GM18867 (cell line): ENCODE data around the gene SMDT1.

Source experiments
- ATAC-seq: cut with Tn5 transposase; IDR thresholded peaks from one replicate; pipeline ENCODE4 v1.9.1; 2021; ENCODE audit warnings: mild to moderate bottlenecking, moderate library complexity; ENCODE audit not compliant: unreplicated experiment

Gene SMDT1, protein sequence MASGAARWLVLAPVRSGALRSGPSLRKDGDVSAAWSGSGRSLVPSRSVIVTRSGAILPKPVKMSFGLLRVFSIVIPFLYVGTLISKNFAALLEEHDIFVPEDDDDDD

DNA sequence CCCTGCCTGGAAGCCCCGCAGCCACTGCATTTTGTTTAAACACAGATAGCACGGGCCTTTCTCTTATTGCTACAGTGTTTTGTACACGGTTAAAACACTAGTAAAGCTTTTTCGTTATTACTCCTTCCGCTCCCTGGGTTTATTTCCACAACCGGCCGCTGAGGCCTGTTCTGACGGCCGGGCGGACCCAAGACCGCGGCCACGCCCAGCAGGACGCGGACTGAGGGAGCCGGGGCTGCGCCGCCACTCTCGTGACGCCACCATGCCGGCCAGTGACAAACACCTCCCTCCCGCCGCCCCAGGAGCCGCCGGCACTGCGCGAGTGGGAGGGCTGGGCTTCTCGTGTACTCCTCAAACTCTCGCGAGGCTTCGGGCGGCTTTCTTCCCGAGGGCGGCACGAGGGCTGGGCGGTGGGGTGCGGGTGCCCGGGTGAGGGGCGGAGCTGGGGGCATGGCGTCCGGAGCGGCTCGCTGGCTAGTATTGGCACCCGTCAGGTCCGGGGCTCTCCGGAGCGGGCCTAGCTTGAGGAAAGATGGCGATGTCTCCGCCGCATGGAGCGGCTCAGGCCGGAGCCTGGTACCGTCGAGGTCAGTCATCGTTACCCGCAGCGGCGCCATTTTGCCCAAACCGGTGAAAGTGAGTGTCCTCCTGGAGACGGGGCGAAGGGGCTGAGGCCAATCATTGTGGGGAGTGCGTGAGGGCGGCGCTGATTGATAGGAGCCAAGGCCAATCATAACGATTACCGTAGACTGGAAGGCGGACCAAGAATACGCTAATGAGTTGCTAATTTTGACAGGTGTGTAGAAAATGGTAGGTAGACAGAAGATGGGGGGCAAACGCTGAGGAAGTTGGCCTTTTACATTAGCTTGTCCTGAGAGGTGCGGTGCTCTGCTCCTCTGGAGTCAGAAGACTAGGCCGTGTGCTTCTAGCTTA lies at the start of gene SMDT1:
Gene SMDT1 (plus strand): TSS at position 382 of the 933 bp plus-strand sequence. CDS start 69 bp downstream, at position 451.
- peak; percentile 79 for ATAC-seq

DNA sequence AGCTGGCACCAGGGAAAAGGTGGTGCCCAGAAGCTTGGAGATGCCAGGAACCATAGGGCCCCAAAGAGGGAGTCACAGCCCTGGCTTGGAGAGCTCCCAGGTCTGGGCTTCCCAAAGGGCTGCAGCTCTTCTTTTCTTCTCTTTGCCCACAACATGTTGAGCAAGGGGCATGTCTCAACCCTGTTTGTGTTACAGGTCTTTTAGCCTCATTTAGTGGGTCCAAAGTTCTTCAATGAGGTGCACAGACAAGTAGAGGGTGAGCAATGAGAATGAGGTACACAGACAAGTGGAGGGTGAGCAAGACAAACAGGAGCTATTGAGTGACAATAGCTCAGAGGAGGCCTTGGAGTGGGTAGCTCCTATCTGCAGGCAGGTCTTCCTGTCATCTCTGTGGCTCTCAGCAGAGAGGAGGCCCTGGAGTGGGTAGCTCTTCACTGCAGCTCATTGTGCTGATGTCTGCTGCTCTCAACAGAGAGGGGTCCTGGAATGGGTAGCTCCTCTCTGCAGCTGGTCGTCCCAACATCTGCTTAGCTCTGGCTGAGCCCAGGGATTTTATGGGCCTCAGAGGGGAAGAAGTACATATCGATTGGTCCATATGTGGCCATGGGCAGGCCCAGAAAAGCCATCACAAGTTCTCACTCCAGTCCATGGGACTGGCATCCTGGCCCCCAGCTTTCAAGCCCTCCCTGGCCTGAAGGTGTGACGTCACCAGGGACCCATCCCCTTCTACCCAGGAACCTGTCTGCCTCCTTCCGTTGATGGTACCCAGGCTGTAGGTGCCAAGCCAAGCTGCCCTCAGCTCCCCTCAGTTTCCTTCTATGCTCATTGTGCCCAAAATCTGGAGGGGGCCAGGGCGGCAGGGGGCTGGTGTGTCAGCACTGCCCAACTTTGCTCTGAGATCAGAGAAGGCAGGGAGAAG lies 46.0 kb upstream of the SMDT1 start:
- ATAC-seq = no peak

DNA sequence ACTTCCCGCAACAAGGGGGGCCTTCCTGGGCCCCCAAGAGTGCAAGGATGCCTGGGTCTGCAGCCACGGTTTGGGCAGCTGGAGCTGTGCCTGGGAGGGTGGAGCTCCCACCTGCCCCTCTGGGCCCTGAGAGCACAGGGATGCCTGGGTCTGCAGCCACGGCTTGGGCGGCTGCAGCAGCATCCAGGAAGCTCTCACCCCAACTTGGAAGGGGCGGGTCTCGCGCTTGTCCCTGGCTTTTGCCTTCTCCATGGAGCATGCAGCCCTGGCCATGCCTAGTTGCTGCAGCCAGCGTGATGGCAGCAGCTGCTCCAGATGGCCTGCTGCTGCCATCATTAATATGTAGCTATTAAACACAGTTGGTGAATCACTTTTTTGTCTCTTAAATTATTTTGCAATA lies 44.2 kb upstream of the SMDT1 start:
- ATAC-seq = no peak

DNA sequence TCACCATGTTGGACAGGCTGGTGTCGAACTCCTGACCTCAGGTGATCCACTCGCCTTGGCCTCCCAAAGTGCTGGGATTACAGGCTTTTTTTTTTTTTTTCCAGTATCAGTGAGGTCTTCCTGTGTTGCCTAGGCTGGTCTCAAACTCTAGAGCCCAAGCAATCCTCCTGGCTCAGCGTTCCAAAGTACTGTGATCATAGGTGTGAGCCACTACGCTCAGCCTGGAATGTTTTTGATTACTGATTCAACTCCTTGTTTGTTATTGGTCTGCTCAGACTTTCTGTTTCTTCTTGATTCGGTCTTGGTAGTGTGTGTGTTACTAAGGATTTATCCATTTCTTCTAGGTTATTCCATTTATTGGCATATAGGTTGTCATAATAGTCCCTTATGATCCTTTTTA lies 40.2 kb upstream of the SMDT1 start:
- no peak for ATAC-seq

DNA sequence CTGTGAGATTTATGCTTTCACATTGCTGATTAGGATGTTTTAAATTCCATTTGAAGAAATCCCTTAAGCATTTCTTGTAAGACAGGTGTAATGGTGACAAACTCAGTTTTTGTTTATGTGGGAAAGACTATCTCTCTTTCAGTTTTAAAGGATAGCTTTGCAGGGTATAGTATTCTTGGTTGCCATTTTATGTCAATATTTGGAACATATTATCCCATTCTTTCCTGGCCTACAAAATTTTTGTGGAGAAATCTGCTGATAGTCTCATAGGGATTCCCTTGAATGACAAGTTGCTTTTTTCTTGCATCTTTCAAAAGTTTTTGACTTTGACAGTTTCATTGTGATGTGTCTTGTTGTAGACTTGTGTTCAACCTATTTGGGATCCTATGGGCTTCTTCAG lies 37.7 kb upstream of the SMDT1 start:
- ATAC-seq = no peak

DNA sequence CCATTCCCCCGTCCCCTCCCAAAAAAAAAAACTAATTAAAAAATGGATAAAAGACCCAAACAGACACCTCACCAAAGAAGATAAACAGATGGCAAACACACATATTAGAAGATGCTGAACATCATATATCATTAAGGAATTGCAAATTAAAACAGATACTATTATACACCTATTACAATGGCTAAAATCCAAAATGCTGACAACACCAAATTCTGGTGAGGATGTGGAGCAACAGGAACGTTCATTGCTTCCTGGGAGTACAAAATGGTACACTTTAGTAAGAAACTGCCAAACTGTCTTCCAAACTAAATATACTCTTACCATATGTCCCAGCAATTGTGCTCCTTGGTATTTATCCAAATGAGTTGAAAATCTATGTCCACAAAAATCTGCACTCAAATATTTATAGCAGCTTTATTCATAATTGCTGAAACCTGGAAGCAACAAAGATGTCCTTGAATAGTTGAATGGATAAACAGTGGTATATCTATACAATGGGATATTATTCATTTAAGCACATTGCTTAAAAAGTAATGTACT lies 28.8 kb upstream of the SMDT1 start:
- ATAC-seq = no peak

DNA sequence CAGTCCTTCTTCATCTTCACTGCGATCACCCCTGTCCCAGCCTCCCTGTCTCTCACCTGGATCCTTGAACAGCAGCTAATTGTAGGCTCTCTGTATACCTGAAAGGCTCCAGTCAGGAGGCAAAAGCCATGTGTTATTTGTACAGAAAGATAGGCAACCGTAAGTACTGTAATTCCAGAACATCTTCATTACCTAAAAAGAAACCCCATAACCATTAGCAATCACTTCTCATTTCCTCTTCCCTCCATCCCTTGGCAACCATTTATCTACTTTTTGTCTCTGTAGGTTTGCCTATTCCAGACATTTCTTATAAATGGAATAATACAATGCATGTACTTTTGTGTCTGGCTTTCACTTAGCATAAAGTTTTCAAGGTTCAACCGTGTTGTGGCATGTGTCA lies 26.7 kb upstream of the SMDT1 start:
- ATAC-seq = no peak

DNA sequence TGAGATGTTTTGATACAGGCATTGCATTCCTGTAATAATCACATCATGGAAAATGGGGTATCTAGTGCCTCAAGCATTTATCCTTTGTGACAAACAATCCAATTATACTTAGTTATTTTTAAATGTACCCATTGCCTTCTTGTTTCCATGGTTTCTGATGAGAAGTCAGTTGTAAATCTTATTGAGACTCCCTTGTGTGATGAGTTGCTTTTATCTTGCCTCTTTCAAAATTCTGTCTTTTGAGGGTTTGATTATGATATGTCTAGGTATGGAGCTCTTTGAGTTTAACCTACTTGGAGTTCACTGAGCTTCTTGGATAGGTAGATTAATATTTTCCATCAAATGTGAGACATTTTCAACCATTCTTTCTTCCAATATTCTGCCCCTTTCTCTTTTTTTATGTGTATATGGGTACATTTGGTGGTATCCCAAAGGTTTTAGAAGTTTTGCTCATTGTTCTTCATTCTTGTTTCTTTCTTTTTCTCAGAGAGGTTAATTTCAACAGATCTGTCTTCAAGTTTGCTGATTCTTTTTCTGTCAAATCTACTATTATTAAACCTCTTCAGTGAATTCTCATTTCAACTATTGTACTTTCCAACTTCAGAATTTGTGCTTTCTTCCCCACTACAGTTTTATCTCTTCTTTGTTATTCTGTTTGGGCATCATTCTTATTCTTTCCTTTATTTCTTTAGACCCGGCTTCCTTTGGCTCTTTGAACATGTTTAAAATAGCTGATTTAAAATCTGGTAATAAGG lies 22.6 kb upstream of the SMDT1 start:
- ATAC-seq = no peak

DNA sequence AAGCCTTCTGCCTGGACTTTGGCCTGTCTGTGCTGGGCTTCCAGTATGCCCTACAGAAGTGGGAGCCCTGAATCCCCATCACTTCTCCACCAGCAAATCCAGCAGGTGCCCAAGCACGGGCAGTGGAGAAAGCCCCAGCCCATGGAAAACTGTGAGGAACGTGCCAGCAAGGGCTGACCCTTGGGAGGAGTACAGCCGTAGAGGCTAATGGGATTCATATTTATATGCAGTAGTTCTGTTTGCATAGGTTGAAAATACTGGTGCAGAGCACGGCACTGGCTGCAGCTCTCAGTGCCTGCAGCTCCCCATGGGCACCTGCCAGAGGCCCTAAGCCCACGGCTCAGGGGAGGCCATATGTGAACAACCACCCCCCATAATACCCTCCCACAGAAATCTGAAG lies 19.0 kb upstream of the SMDT1 start:
- ATAC-seq = no peak

DNA sequence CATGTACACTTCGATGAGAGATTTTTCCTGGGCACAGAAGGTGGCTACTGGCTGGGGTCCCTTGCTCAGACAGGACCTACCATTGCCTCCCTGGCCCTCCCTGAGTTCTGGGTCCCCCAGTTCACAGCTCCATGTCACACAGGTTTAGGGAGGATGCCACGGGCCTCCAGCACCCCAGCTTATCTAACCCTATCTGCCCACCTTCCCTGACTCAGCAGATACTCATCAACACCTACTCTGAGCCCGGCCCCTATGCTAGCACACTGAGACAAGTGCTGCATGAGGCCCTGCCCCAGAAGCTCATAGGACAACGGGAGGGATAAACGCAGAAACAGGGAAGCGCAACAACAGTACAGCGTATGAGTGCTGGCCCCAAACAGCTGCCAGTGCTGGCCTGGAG lies 18.5 kb upstream of the SMDT1 start:
- no peak for ATAC-seq

DNA sequence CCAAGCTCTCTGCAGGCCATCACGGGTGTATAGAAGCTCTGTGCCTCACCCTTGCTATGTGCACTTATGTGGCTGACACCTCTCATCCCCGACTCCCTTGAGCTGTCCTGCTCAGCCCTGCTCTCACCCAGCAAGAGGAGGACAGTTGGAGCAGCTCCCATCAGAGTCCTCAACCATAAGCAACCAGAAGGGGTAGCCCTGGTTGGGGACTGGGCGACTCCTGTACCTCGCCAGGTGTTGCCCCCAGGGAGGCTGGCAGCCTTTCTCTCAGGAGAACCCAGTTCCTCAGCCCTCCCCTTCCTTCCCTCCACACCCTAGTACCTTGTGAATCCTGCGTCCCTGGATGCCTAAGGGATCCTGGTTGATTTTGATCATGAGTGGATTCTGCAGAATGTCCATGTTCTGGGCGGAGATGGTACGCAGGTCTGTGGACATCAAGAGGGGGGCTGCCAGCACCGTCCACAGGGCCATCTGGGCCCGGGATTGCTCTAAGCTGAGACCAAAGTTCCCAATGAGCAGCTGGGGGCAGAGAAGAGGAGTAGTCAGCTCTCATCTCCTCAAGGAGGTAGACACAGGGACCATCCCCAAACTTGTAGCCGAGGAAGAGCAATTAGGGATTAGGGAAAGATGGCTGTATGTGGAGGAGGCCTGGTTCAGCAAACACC lies 16.9 kb upstream of the SMDT1 start:
- no peak for ATAC-seq

DNA sequence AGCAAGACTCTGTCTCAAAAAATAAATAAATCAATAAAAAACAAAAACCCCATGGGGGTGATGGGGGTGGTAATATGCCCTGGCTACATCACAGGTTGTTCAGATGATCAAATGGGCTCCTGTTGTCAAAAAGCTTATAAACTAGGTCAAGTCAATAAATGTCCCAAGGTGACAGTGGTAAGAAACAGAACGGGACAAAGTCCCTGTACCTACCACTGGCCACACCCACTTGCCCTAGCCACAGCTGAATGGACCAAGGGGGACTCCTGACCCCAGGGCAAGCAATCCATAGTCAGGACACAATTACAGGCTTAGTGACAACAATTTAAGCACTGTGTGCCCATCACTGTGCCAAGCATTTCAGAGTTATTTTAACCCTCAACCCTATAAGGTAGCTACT lies 14.9 kb upstream of the SMDT1 start:
- no peak for ATAC-seq

DNA sequence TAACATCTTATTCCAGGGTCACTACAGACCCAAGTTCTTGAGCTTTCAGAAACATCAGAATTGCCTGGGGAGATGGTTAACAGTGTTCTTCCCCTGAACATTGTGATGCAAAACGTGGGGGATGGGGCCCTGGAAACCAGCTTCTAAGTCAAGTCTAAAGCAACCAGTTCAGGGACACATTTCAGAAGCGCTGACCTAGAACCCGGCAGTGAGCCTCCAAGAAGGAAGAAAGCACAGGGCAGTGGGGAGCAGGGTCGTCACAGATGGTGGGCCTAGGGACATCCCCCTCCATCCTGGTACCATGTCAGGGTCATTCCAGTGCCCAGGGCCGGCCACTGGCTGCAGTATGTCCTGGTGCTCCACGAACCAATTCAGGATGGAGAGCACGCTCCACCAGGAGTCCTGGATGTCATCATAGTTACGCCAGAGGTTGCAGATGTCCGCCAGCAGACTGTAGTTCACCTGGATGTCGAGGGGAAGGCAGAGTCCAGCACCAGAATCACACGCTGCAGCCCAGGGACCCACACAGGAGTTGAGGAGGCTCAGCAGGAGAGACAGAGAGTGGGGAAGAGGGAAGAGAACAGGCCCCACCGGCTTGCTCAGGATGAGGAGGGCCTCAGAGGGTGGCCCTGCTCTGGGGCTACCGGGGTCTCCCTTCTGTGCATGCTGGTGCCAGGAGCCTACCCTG lies 13.9 kb upstream of the SMDT1 start:
- no peak for ATAC-seq

DNA sequence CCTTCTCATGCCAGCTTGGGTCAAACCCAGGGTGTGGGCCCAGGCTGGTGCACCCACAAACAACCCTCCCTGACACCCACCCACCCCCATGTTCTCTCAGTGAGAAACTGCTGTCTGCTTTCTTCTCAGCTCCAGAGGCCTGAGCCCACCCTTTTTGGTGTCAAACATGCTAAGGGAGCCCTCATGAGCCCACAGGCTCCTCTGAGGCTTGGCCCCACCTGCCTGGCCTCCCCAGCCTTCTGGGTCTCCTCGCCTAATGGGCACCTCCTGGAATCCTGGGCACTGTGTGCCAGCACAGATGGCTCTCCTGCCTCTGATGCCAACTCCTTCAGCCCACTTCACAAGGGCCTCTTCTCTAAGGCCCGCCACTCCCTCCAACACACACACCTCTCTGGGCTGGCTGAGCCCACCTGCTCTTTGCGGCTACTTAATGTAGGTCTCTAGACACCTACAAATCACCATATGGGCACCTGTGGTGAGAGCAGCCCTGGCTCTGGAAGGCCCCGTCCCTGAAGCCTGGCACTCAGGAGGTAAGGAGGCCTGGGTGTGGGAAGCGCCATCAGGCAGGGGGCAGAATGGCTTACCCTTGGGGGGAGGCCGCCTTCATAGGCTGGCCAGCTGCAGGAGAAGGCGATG lies 13.3 kb upstream of the SMDT1 start:
- no peak for ATAC-seq

DNA sequence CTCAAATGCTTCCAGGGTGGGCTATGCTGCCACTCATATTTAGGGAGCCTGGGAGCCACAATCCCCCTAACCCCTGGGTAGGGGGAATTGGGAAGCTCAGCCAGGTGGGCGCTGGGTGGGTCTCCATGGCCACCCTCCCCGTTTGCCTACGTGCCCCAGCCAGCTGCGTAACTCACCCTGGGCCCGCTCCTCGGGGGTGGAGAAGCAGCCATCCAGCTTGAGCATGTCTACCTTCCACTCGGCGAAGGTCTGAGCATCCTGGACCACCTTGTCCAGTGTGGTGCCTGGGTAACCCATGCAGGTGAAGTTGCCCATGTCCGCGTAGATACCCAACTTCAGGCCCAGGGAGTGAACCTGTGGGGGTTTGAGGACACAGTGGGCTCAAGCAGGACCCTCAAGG lies 12.6 kb upstream of the SMDT1 start:
- no peak for ATAC-seq

DNA sequence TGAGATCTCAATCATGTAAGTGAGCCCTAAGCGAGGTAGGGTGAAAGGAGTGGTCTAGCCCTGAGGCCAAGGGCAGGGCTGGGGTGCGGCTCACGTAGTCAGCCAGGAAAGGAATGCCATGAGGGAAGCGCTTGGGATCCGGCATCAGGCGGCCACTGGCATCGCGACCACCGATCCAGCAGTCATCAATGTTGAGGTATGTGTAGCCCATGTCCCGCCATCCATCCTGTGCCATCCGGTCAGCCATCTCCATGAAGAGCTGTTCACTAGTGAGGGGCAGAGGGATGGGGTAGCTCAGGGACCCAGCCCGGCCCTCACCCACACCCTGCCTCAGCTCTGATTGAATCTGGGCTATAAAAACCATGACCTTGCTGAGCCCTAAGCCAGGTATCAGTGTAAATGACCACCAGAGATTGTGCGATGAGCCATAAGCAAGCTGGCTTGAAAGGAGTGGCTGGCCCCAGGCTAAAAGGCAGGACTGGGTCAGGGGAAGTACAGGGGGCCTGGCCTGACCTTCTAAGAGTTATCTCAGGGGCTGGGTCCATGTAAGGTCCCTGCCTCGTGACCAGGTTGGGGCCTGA lies 11.7 kb upstream of the SMDT1 start:
- no peak for ATAC-seq

DNA sequence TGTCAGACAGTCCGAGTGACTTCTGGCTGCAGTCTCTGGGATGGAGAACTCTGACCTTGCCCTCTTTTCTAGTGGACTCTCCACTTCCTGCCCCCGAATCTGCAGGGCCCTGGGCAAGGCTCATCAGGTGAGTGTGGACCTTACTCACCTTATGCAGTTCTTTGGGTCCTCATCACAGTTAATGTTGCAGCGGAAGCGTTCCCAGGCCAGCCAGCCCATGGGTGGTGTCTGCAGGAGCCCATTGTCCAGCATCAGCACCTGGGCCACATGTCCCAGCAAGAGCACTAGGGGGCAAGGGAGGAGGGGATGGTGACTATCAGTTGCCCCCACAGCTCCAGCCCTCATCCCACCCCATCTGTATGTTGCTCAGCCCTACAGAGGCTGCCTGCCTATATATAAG lies 11.2 kb upstream of the SMDT1 start:
- no peak for ATAC-seq

DNA sequence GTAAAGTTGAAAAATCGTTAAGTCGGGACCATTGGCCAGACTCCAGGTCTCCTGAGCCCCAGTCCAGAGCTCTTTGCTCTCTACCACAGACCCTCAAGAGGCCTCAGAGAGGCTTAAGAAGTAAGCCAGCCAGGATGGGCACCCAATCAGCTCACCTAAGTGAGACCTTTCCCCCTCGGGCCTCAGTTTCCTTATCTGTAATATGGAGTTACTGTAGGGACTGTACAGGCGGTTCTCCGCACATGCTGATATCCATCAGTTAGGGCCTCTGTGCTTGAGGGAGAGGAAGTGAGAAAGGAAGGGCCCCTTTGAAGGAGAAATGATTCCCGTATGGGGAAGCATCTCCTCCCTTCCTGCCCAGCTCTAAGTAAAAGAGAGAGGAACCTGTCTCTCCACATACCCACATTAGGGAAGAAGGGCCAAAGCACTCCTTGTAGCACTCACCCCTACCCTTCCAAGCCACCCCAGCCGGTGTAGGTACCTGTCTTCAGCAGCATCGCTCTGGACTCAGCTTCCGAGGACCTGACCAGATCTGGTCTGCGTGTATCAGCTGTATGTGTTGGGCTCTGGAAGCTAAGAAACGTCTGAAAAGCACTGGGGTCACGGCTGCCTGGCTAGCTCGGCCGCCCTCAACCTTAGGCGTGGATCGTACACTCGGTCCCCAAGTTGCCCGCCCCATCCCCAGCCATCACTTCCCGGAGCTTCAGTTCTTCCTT lies 9.5 kb upstream of the SMDT1 start:
- peak; percentile 18 for ATAC-seq
